Ovary (tissue), 9 donors: ENCODE data around the gene SYTL3. TPM values are rescaled to one million over a fixed set of nuclear protein-coding genes. Genes with fewer than 3 reads are reported as not detected.

Source experiments
- DNase-seq, 5 donors: peaks; one replicate each; pipeline ENCODE4 v3.0.0-alpha.2; 2019 to 2020
- H3K27ac ChIP-seq, 2 donors: fragments of 200-600 bp; one replicate each; pipeline versions ENCODE4 v1.5.1 to v1.8.0; 2019 to 2022
- H3K27me3 ChIP-seq: fragments of 200-600 bp; one replicate; pipeline ENCODE4 v1.8.0; 2022
- H3K36me3 ChIP-seq: fragments of 200-600 bp; sonication (generic); one replicate; pipeline ENCODE4 v1.5.1; 2019
- H3K4me1 ChIP-seq: one replicate; pipeline ENCODE4 v1.8.1; 2013; ENCODE audit warnings: mild to moderate bottlenecking, moderate library complexity; ENCODE audit not compliant: insufficient read depth
- H3K4me3 ChIP-seq: fragments of 200-600 bp; sonication (generic); one replicate; pipeline ENCODE4 v1.5.1; 2017
- H3K9me3 ChIP-seq, 2 donors: fragments of 200-600 bp in 1 of 2; sonication (generic) in 1 of 2; one replicate each; pipeline versions ENCODE4 v1.5.1 to v1.8.1; 2013 to 2019; ENCODE audit warnings: mild to moderate bottlenecking in 1 of 2, moderate library complexity in 1 of 2
- EP300 ChIP-seq: sonication (generic); formaldehyde crosslinking; IDR thresholded peaks from one replicate; pipeline ENCODE4 v1.6.1; 2017; ENCODE audit warnings: antibody characterized with exemption
- POLR2A ChIP-seq: fragments of 450-650 bp; IDR thresholded peaks from one replicate; pipeline ENCODE4 v1.6.1; 2017; ENCODE audit warnings: antibody characterized with exemption, mild to moderate bottlenecking, moderate library complexity
- WGBS, 3 donors: extraction: QIAGEN DNeasy Blood & Tissue Kit in 1 of 3; methylation state at CpG; one replicate each; pipeline versions ENCODE4 v1.1.5 to v1.1.7; 2013 to 2017; 5-methylcytosine and 5-hydroxymethylcytosine counted together
- intact Hi-C, 4 donors: fragments of 100-400 bp; cut with DNase I; formaldehyde crosslinking; loops; one replicate each; pipeline versions ENCODE4 v1.11.0 to v1.15.1; 2022 to 2023
- polyA plus RNA-seq, 2 donors: library from polyadenylated mRNA; stranded (reverse); fragments of 200-250 nt in 1 of 2; fragments of 350-450 nt in 1 of 2; fragmentation: Illumina TruSeq in 1 of 2; extraction: RNeasy Lipid Tissue Mini Kit (QIAGEN cat#74804) in 1 of 2; gene quantifications; one replicate each; pipeline ENCODE4 v1.2.3, GENCODE V29; 2013 to 2014
- total RNA-seq, 7 donors: library from RNA; depleted of rRNA in 2 of 7; stranded (reverse); fragments of >200 nt in 2 of 7; fragmentation: NEBNext Ultra II Directional in 3 of 7; extraction: Animal tissue kit (Norgen Biotek cat#: 25700) in 3 of 7; gene quantifications; one replicate each; pipeline versions ENCODE4 v1.1.0 to v1.2.4, GENCODE V29; 2016 to 2023
- TF ChIP-seq, protein P1 (sequence below), 3 donors: fragments of 450-650 bp in 2 of 3; fragments of 200-600 bp in 1 of 3; IDR thresholded peaks; one replicate each; pipeline versions ENCODE4 v1.5.1 to v1.8.0; 2016 to 2022; ENCODE audit warnings: antibody characterized with exemption in 3 of 3, mild to moderate bottlenecking in 1 of 3
- donor health status: DM: no; HTN: no; CAD: no; lungs with moderate emphysema.
- donor health status: DM: no; HTN: no; CAD: no.
- donor health status: Bipolar disorder and iron deficiency.
- donor health status: DM: yes; HTN: yes; CAD: no.
- donor health status: DM: no; HTN: no; CAD: no.
- donor health status: DM: yes; HTN: yes; CAD: no.

The SYTL3 gene
- total and polyA plus RNA-seq, 9 donors, result 1.7 to 7.8 (median 2.5) TPM

DNA sequence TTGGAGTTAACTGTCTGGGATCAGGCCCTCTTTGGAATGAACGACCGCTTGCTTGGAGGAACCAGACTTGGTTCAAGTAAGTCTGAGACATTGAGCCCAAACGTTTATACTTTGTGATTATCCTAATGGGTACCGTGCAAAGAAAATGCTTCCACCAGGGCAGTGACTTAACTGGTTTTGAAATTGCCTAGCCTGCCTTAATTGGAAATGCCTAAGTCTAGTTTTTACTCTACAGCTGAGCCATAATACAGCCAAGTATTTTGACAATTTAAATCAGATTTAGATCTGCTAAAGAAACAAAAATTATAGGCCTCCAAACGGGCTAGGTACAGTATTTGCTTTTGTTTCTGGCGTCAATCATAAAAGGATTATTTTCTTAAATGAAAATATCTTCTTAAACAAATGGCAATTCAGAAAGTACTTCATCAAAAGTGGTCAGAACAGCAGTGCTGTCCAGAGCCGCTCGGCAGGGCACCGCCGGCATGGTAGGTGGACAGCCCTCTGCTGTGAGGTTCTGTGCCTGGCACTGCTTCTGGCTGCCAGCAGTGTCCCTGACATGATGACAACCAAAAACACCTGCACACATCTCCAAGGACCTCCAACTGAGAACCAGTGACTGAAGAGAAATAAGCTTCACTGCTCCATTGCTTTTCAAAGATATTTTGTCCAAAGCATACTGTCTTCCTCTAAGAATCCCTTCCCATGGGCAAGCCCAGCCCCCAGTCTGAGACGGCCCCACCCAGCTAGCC lies 113.8 kb downstream of the SYTL3 start:
- DNase-seq, result no peak
- Histone ChIP-seq H3K9me3 (no peaks in the 10 kb centered on the region), H3K27me3 (no peaks in the 10 kb centered on the region), H3K27ac (no peak overlapping the region), H3K4me1 (no peaks in the 10 kb centered on the region), H3K4me3 (no peak overlapping the region), H3K36me3 (no peaks in the 10 kb centered on the region)
- TF ChIP-seq POLR2A (no peak), EP300 (no peak)
- TF ChIP-seq, protein P1, sequence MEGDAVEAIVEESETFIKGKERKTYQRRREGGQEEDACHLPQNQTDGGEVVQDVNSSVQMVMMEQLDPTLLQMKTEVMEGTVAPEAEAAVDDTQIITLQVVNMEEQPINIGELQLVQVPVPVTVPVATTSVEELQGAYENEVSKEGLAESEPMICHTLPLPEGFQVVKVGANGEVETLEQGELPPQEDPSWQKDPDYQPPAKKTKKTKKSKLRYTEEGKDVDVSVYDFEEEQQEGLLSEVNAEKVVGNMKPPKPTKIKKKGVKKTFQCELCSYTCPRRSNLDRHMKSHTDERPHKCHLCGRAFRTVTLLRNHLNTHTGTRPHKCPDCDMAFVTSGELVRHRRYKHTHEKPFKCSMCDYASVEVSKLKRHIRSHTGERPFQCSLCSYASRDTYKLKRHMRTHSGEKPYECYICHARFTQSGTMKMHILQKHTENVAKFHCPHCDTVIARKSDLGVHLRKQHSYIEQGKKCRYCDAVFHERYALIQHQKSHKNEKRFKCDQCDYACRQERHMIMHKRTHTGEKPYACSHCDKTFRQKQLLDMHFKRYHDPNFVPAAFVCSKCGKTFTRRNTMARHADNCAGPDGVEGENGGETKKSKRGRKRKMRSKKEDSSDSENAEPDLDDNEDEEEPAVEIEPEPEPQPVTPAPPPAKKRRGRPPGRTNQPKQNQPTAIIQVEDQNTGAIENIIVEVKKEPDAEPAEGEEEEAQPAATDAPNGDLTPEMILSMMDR (IDR thresholded peaks at IDR 0.05), result no peak
- WGBS, 3 donors, result 69 to 73% (median 71%) methylated on average over 11 of the region's 11 CpGs
- intact Hi-C loops, result no loop called here

DNA sequence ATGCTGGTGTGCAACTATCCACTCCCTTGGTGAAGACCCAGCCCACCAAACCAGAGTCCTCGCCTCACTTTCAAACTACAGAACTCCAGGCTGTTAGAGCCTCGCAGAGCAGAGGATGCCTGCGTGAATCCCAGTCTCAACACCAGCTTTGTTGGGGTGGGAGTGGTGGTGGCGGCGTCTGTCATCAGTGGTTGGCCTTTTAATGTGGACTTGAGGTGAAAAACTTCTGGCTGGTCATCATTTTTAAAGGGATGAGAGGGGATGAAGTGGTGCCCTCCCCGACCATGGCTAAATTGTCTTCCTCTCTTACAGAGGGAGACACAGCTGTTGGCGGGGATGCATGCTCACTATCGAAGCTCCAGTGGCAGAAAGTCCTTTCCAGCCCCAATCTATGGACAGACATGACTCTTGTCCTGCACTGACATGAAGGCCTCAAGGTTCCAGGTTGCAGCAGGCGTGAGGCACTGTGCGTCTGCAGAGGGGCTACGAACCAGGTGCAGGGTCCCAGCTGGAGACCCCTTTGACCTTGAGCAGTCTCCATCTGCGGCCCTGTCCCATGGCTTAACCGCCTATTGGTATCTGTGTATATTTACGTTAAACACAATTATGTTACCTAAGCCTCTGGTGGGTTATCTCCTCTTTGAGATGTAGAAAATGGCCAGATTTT lies 114.5 kb downstream of the SYTL3 start:
- intact Hi-C loops, result no loop called here
- no peaks in the 10 kb centered on the region for H3K36me3 ChIP-seq
- peak in 1 of 5 donors; percentile 29 for DNase-seq

DNA sequence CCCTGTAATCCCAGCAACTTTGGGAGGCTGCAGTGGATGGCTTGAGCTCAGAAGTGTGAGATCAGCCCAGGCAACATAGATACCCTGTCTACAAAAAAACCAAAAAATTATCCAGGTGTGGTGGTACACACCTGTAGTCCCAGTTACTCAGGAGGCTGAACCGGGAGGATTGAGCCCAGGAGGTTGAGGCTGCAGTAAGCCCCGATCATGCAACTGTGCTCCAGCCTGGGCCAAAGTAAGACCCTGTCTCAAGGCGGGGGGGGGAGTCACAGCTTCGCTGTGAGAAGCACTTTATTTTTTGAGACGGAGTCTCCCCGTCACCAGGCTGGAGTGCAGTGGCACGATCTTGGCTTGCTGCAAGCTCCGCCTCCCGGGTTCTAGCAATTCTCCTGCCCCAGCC lies 115.1 kb downstream of the SYTL3 start:
- 94 to 97% (median 96%) methylated on average over 9 of the region's 9 CpGs for WGBS, 3 donors
- no peak overlapping the region for H3K4me3 ChIP-seq
- peak in 1 of 5 donors; percentile 29 for DNase-seq
- no peak for TF ChIP-seq POLR2A
- H3K27me3 ChIP-seq, result no peaks in the 10 kb centered on the region
- H3K27ac ChIP-seq, result no peak overlapping the region
- H3K9me3 ChIP-seq, result no peaks in the 10 kb centered on the region
- no peaks in the 10 kb centered on the region for H3K4me1 ChIP-seq
- no peaks in the 10 kb centered on the region for H3K36me3 ChIP-seq
- intact Hi-C loops, result no loop called here

More for the DNA sequence above, 114.5 kb downstream of the SYTL3 start:
- 87 to 91% (median 90%) methylated on average over 14 of the region's 14 CpGs for WGBS, 3 donors
- Histone ChIP-seq H3K9me3 (no peaks in the 10 kb centered on the region), H3K27ac (no peak overlapping the region), H3K4me3 (no peak overlapping the region), H3K4me1 (no peaks in the 10 kb centered on the region), H3K27me3 (no peaks in the 10 kb centered on the region)
- no peak for TF ChIP-seq EP300
- TF ChIP-seq, protein P1 (IDR thresholded peaks at IDR 0.05), result no peak
- no peak for TF ChIP-seq POLR2A

DNA sequence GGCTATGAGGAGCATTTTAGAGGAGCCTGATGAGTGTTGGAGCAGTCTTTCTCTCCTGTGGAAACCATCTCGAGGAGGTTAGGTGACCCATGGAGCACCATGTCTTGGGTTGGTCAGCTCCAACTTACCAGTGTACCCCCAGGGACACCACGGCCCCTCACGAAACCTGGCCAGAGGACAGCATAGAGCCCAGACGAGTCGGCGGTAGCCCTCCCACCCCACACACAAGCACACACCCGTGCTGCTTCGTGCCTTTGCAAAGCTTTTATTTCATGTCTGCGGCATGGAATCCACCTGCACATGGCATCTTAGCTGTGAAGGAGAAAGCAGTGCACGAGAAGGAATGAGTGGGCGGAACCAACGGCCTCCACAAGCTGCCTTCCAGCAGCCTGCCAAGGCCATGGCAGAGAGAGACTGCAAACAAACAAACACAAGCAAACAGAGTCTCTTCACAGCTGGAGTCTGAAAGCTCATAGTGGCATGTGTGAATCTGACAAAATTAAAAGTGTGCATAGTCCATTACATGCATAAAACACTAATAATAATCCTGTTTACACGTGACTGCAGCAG lies 115.7 kb downstream of the SYTL3 start:
- no peak for TF ChIP-seq POLR2A
- TF ChIP-seq, protein P1 (IDR thresholded peaks at IDR 0.05), result no peak
- no peak for TF ChIP-seq EP300
- intact Hi-C loops, result no loop called here
- 48 to 78% (median 67%) methylated on average over 13 of the region's 13 CpGs for WGBS, 3 donors

More for the DNA sequence above, 115.7 kb downstream of the SYTL3 start:
- Histone ChIP-seq H3K4me3 (no peak overlapping the region), H3K27ac (no peak overlapping the region), H3K9me3 (no peaks in the 10 kb centered on the region), H3K36me3 (no peaks in the 10 kb centered on the region), H3K27me3 (no peaks in the 10 kb centered on the region), H3K4me1 (no peaks in the 10 kb centered on the region)
- peak in 1 of 5 donors; percentile 27 for DNase-seq
